HG02798 (cell line): ENCODE measurements around the gene LSM3.

Source experiments
- ATAC-seq: cut with Tn5 transposase; IDR thresholded peaks from one replicate; pipeline ENCODE4 v1.9.1; 2021; ENCODE audit warnings: mild to moderate bottlenecking; ENCODE audit not compliant: unreplicated experiment, poor library complexity

Gene LSM3

GRCh38 chr3:14156201-14156600 lies 22.4 kb upstream of the LSM3 start:
- no peak for ATAC-seq

- no peak for ATAC-seq
These were observed 21.6 kb upstream of the LSM3 start for GRCh38 chr3:14156843-14157561.

GRCh38 chr3:14157951-14158350 lies 20.7 kb upstream of the LSM3 start:
- ATAC-seq, result no peak

GRCh38 chr3:14158370-14158769 lies 20.2 kb upstream of the LSM3 start:
- ATAC-seq, result no peak

- ATAC-seq, result no peak
These were observed 19.2 kb upstream of the LSM3 start for GRCh38 chr3:14159426-14159825.

- ATAC-seq, result no peak
These were observed 17.3 kb upstream of the LSM3 start for GRCh38 chr3:14161282-14161681.

GRCh38 chr3:14162178-14162577 lies 16.4 kb upstream of the LSM3 start:
- ATAC-seq, result no peak

- ATAC-seq, result no peak
These were observed 11.6 kb upstream of the LSM3 start for GRCh38 chr3:14166877-14167603.

GRCh38 chr3:14169435-14169834 lies 9.2 kb upstream of the LSM3 start:
- ATAC-seq, result no peak

- ATAC-seq, result no peak
These were observed 8.7 kb upstream of the LSM3 start for GRCh38 chr3:14169871-14170270.

- ATAC-seq, result no peak
These were observed 8.0 kb upstream of the LSM3 start for GRCh38 chr3:14170531-14171159.

- ATAC-seq, result no peak
These were observed 6.1 kb upstream of the LSM3 start for GRCh38 chr3:14172496-14172895.

GRCh38 chr3:14174483-14174882 lies 4.1 kb upstream of the LSM3 start:
- no peak for ATAC-seq

GRCh38 chr3:14175383-14176037 lies 3.1 kb upstream of the LSM3 start:
- ATAC-seq, result peak; percentile 22

- ATAC-seq, result peak; percentile 8
These were observed 904 bp upstream of the LSM3 start for GRCh38 chr3:14177580-14178246.

GRCh38 chr3:14179114-14179465 lies 473 bp downstream of the LSM3 start:
- ATAC-seq, result no peak

- no peak for ATAC-seq
These were observed 1.2 kb downstream of the LSM3 start for GRCh38 chr3:14179795-14180194.

GRCh38 chr3:14181253-14181652 lies 2.6 kb downstream of the LSM3 start:
- ATAC-seq, result no peak

- ATAC-seq, result no peak
These were observed 4.5 kb downstream of the LSM3 start for GRCh38 chr3:14183015-14183577.

GRCh38 chr3:14186854-14187458 lies 8.3 kb downstream of the LSM3 start:
- ATAC-seq, result no peak
